ENCODE results near the gene LRRC26. TPM values are rescaled to one million over a fixed set of nuclear protein-coding genes. Genes with fewer than 3 reads are reported as not detected.
A peak's percentile ranks its signal among the peaks of the same experiment; 100 is the strongest.

The LRRC26 gene
- polyA plus RNA-seq, 4 donors: 0.67 to 13.0 (median 1.4) TPM

GRCh38 chr9:137201205-137201868, 31.5 kb upstream of the LRRC26 start:
- peaks cover 4 to 56% (median 10%) of the 10 kb centered on the region in 3 donors for H3K4me1 ChIP-seq (ENCODE audit: control insufficient read depth in 3 of 3, insufficient read depth in 2 of 3, low read depth in 1 of 3, low read length in 2 of 3)
- no peaks in the 10 kb centered on the region for H3K9me3 ChIP-seq (ENCODE audit: control insufficient read depth in 2 of 2, insufficient read depth in 1 of 2, low read depth in 1 of 2, low read length in 1 of 2)
- FAIRE-seq: no peak
- WGBS, 3 donors: 12 to 19% (median 17%) methylated on average over 23 of the region's 23 CpGs
- peaks cover 0 to 22% (median 0%) of the 10 kb centered on the region in 3 donors for H3K36me3 ChIP-seq (ENCODE audit: control insufficient read depth in 3 of 3, insufficient read depth in 2 of 3, low read depth in 1 of 3, low read length in 3 of 3)
- H3K27me3 ChIP-seq (ENCODE audit: control insufficient read depth in 3 of 3, insufficient read depth in 3 of 3, low read length in 3 of 3): no peaks in the 10 kb centered on the region
- no peak for DNase-seq
- peak overlapping the region; percentile 50 to 95 (median 66) for H3K4me3 ChIP-seq (ENCODE audit: low read depth in 1 of 3, low read length in 3 of 3)
- H3K27ac ChIP-seq (ENCODE audit: low read depth in 1 of 3, low read length in 2 of 3): peak overlapping the region; percentile 74 to 88 (median 78)

GRCh38 chr9:137200311-137201204, 30.7 kb upstream of the LRRC26 start, which contains the start of gene TPRN:
Gene TPRN, minus strand, starts transcription at chr9:137200741. Its CDS starts 30 bp downstream, at chr9:137200711.
- peak; percentile 99 to 100 for DNase-seq
- 0 to 1% (median 1%) methylated on average over 47 to 118 of the region's 118 CpGs for WGBS, 3 donors
- H3K4me3 ChIP-seq (ENCODE audit: low read depth in 1 of 3, low read length in 3 of 3): peak within 1 kb of the TSS; percentile 66 to 95 (median 82)
- peaks cover 0 to 26% (median 0%) of the 10 kb centered on the region in 3 donors for H3K36me3 ChIP-seq (ENCODE audit: control insufficient read depth in 3 of 3, insufficient read depth in 2 of 3, low read depth in 1 of 3, low read length in 3 of 3)
- peaks cover 0 to 60% (median 7%) of the 10 kb centered on the region in 3 donors for H3K4me1 ChIP-seq (ENCODE audit: control insufficient read depth in 3 of 3, insufficient read depth in 2 of 3, low read depth in 1 of 3, low read length in 2 of 3)
- H3K27ac ChIP-seq (ENCODE audit: low read depth in 1 of 3, low read length in 2 of 3): peak within 1 kb of the TSS; percentile 83 to 99 (median 94)
- no peaks in the 10 kb centered on the region for H3K9me3 ChIP-seq (ENCODE audit: control insufficient read depth in 2 of 2, insufficient read depth in 1 of 2, low read depth in 1 of 2, low read length in 1 of 2)
- FAIRE-seq: no peak
- no peaks in the 10 kb centered on the region for H3K27me3 ChIP-seq (ENCODE audit: control insufficient read depth in 3 of 3, insufficient read depth in 3 of 3, low read length in 3 of 3)

GRCh38 chr9:137199411-137200121, 29.7 kb upstream of the LRRC26 start:
- peak overlapping the region; percentile 83 to 99 (median 94) for H3K27ac ChIP-seq (ENCODE audit: low read depth in 1 of 3, low read length in 2 of 3)
- no peaks in the 10 kb centered on the region for H3K9me3 ChIP-seq (ENCODE audit: control insufficient read depth in 2 of 2, insufficient read depth in 1 of 2, low read depth in 1 of 2, low read length in 1 of 2)
- peak overlapping the region; percentile 63 to 95 (median 82) for H3K4me3 ChIP-seq (ENCODE audit: low read depth in 1 of 3, low read length in 3 of 3)
- FAIRE-seq: no peak
- DNase-seq: peak in 1 of 2 donors; percentile 42
- no peaks in the 10 kb centered on the region for H3K27me3 ChIP-seq (ENCODE audit: control insufficient read depth in 3 of 3, insufficient read depth in 3 of 3, low read length in 3 of 3)
- WGBS, 3 donors: 8 to 20% (median 13%) methylated on average over 29 to 51 of the region's 51 CpGs
- peaks cover 0 to 36% (median 0%) of the 10 kb centered on the region in 3 donors for H3K36me3 ChIP-seq (ENCODE audit: control insufficient read depth in 3 of 3, insufficient read depth in 2 of 3, low read depth in 1 of 3, low read length in 3 of 3)
- peaks cover 0 to 67% (median 5%) of the 10 kb centered on the region in 3 donors for H3K4me1 ChIP-seq (ENCODE audit: control insufficient read depth in 3 of 3, insufficient read depth in 2 of 3, low read depth in 1 of 3, low read length in 2 of 3)

GRCh38 chr9:137198902-137199283, 29.0 kb upstream of the LRRC26 start:
- Histone ChIP-seq H3K4me3 (ENCODE audit: low read depth in 1 of 3, low read length in 3 of 3) (peak overlapping the region; percentile 63 to 95 (median 82)), H3K9me3 (ENCODE audit: control insufficient read depth in 2 of 2, insufficient read depth in 1 of 2, low read depth in 1 of 2, low read length in 1 of 2) (no peaks in the 10 kb centered on the region), H3K36me3 (ENCODE audit: control insufficient read depth in 3 of 3, insufficient read depth in 2 of 3, low read depth in 1 of 3, low read length in 3 of 3) (peaks cover 0 to 43% (median 0%) of the 10 kb centered on the region in 3 donors), H3K27me3 (ENCODE audit: control insufficient read depth in 3 of 3, insufficient read depth in 3 of 3, low read length in 3 of 3) (no peaks in the 10 kb centered on the region), H3K27ac (ENCODE audit: low read depth in 1 of 3, low read length in 2 of 3) (peak overlapping the region; percentile 83 to 99 (median 94)), H3K4me1 (ENCODE audit: control insufficient read depth in 3 of 3, insufficient read depth in 2 of 3, low read depth in 1 of 3, low read length in 2 of 3) (peaks cover 0 to 61% (median 0%) of the 10 kb centered on the region in 3 donors)
- WGBS, 3 donors: 10 to 60% (median 54%) methylated on average over 11 of the region's 11 CpGs
- DNase-seq (peak; percentile 29 to 54), FAIRE-seq (no peak)

GRCh38 chr9:137198051-137198901, 28.4 kb upstream of the LRRC26 start:
- DNase-seq (peak; percentile 85 to 95), FAIRE-seq (no peak)
- Histone ChIP-seq H3K27me3 (ENCODE audit: control insufficient read depth in 3 of 3, insufficient read depth in 3 of 3, low read length in 3 of 3) (no peaks in the 10 kb centered on the region), H3K27ac (ENCODE audit: low read depth in 1 of 3, low read length in 2 of 3) (peak overlapping the region; percentile 83 to 99 (median 94)), H3K4me1 (ENCODE audit: control insufficient read depth in 3 of 3, insufficient read depth in 2 of 3, low read depth in 1 of 3, low read length in 2 of 3) (peaks cover 0 to 56% (median 0%) of the 10 kb centered on the region in 3 donors), H3K36me3 (ENCODE audit: control insufficient read depth in 3 of 3, insufficient read depth in 2 of 3, low read depth in 1 of 3, low read length in 3 of 3) (peaks cover 0 to 49% (median 0%) of the 10 kb centered on the region in 3 donors), H3K4me3 (ENCODE audit: low read depth in 1 of 3, low read length in 3 of 3) (peak overlapping the region; percentile 63 to 95 (median 82)), H3K9me3 (ENCODE audit: control insufficient read depth in 2 of 2, insufficient read depth in 1 of 2, low read depth in 1 of 2, low read length in 1 of 2) (no peaks in the 10 kb centered on the region)
- 10 to 63% (median 43%) methylated on average over 19 of the region's 19 CpGs for WGBS, 3 donors

GRCh38 chr9:137195525-137196220, 25.8 kb upstream of the LRRC26 start:
- WGBS, 3 donors: 16 to 63% (median 38%) methylated on average over 20 to 21 of the region's 21 CpGs
- DNase-seq: peak; percentile 76 to 95
- peak overlapping the region in 2 of 3 donors; percentile 6 to 50 for H3K4me3 ChIP-seq (ENCODE audit: low read depth in 1 of 3, low read length in 3 of 3)
- H3K4me1 ChIP-seq (ENCODE audit: control insufficient read depth in 3 of 3, insufficient read depth in 2 of 3, low read depth in 1 of 3, low read length in 2 of 3): peaks cover 0 to 47% (median 0%) of the 10 kb centered on the region in 3 donors
- H3K36me3 ChIP-seq (ENCODE audit: control insufficient read depth in 3 of 3, insufficient read depth in 2 of 3, low read depth in 1 of 3, low read length in 3 of 3): peaks cover 0 to 75% (median 0%) of the 10 kb centered on the region in 3 donors
- no peaks in the 10 kb centered on the region for H3K27me3 ChIP-seq (ENCODE audit: control insufficient read depth in 3 of 3, insufficient read depth in 3 of 3, low read length in 3 of 3)
- no peaks in the 10 kb centered on the region for H3K9me3 ChIP-seq (ENCODE audit: control insufficient read depth in 2 of 2, insufficient read depth in 1 of 2, low read depth in 1 of 2, low read length in 1 of 2)
- H3K27ac ChIP-seq (ENCODE audit: low read depth in 1 of 3, low read length in 2 of 3): peak overlapping the region; percentile 74 to 99 (median 91)
- no peak for FAIRE-seq

GRCh38 chr9:137194909-137195308, 25.1 kb upstream of the LRRC26 start:
- H3K4me3 ChIP-seq (ENCODE audit: low read depth in 1 of 3, low read length in 3 of 3): peak overlapping the region in 1 of 3 donors; percentile 35
- H3K4me1 ChIP-seq (ENCODE audit: control insufficient read depth in 3 of 3, insufficient read depth in 2 of 3, low read depth in 1 of 3, low read length in 2 of 3): peaks cover under 1 to 54% (median 2%) of the 10 kb centered on the region in 3 donors
- H3K36me3 ChIP-seq (ENCODE audit: control insufficient read depth in 3 of 3, insufficient read depth in 2 of 3, low read depth in 1 of 3, low read length in 3 of 3): peaks cover 0 to 82% (median 0%) of the 10 kb centered on the region in 3 donors
- H3K27ac ChIP-seq (ENCODE audit: low read depth in 1 of 3, low read length in 2 of 3): peak overlapping the region; percentile 74 to 99 (median 91)
- H3K27me3 ChIP-seq (ENCODE audit: control insufficient read depth in 3 of 3, insufficient read depth in 3 of 3, low read length in 3 of 3): no peaks in the 10 kb centered on the region
- peak in 1 of 2 donors; percentile 87 for DNase-seq
- 10 to 64% (median 33%) methylated on average over 9 to 10 of the region's 10 CpGs for WGBS, 3 donors
- no peaks in the 10 kb centered on the region for H3K9me3 ChIP-seq (ENCODE audit: control insufficient read depth in 2 of 2, insufficient read depth in 1 of 2, low read depth in 1 of 2, low read length in 1 of 2)
- no peak for FAIRE-seq
